Dedifferentiated amniotic fluid mesenchymal stem cell (primary cell): ENCODE measurements around the gene BAG3.
"Not testable (repeated sequence)": the region's sequence is repeated elsewhere in the genome, so short reads cannot be mapped to it uniquely, and the experiment has no call there.

Experiments used
- DNase-seq: peaks from one replicate; pipeline ENCODE4 v3.0.0-alpha.2; 2016; ENCODE audit errors: extremely low spot score

The BAG3 gene

DNA sequence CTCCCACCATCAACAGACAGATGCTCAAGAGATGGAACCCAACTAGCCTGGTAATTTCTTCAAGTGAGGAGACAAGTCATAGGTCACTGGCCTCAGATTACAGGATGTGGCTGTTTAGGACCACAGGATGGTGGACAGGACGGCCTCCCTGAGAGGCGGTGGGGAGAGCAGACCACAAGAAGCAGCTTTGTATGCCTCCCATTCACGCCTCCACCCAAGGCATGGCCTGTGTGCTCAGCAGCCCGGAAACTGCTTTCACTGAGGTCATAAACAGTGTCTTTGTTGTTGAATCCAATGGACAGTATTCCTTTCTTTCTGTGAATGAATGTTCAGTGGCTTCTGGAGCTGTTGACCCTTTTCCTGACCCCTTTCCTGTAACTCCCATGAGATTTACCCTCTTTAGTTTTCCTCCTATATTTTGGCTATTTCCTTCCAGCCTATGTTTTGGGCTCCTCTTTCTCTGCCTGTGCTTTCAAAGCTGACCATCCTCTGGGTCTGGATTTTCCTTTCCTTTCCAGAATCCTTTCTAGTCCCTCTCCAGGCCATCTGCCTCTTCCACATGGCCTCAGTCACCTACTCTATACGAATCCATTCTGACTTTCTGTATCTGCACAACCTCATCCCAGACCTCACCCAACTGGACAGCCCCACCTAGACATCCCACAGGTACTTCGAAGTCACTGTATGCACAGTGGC is 42.2 kb downstream of the BAG3 start:
- no peak for DNase-seq

DNA sequence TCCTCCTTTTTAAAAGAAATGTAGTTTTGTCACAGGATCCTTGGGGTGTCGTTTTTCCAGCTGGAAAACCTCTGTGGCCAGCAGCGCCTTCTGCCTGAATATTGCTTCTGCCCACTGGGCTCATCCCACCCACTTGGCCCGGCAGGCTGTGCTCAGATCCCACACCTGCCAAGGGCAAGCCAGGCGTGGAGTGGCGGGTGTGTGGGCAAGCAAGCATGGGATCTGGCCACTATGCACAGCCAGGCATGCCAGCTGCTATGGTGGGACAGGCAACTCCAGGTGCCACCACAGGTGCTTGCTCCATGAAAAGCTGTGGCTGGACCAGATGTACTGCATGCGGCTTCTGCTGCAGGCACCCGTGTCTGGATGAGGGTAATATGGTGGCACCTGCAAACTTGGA is 43.4 kb downstream of the BAG3 start:
- DNase-seq, result no peak

DNA sequence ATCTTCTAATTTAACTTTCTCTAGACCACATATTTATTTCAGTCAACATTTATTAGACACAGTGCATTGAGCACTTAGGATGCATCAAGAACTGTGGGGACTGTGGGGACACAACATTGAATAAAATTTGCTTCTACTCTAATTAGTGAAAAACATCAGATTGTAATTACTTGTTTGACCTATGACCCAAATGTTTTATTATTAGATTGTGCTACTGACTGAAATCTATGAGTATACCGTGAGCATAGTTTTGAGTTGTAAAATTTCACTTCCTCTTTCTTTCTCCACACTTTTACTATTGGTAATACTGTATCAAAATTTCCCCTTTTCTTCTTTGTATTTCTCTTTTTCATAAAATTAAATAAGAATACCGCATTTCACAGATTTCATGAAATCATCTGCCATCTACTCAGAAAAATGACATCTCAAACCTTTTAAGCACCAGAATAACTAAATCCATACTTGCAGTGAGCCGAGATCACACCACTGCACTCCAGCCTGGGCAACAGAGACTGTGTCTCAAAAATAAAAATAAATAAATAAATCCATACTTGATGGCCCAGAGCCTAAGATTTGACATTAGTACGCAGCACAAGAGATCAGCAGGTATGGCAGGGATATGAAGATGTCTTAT is 49.3 kb downstream of the BAG3 start:
- no peak for DNase-seq

DNA sequence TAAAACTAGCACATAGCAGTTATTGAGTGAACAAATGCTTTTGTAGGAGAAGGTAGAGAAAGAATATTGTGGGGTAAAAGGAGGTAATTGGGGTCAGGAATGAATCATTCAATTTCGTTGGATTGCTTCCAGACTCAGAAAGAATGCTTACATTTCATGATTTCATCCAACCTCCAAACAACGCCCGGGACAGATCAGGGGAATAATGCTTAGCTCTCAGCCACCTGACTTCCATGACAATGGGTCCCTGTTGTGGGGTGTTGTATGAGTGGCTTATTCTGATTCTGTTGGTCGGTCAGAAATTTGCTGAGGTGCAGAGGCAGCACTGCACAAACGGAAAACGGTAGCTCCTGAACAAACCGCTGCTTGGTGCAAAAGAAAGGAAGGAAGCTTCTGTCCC is 50.7 kb downstream of the BAG3 start:
- peak; percentile 26 for DNase-seq

DNA sequence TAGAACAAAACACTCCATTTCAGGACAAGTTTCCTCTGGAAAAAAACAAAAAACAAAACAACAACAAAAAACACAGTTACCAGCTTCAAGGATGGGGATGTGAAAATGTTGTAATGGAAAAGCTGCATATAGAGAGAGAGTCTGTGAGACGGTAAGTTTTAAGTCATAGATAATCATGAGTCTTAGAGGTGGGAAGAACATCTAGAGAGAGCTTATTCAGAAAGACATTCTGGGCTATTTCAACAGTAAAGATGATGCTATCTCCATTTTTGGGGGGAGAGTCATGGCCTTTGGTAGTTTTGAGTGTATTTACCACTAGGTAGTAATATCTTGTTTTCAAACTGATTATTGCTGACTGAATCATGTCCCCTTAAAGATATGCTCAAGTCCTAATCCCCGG is 51.4 kb downstream of the BAG3 start:
- no peak for DNase-seq

DNA sequence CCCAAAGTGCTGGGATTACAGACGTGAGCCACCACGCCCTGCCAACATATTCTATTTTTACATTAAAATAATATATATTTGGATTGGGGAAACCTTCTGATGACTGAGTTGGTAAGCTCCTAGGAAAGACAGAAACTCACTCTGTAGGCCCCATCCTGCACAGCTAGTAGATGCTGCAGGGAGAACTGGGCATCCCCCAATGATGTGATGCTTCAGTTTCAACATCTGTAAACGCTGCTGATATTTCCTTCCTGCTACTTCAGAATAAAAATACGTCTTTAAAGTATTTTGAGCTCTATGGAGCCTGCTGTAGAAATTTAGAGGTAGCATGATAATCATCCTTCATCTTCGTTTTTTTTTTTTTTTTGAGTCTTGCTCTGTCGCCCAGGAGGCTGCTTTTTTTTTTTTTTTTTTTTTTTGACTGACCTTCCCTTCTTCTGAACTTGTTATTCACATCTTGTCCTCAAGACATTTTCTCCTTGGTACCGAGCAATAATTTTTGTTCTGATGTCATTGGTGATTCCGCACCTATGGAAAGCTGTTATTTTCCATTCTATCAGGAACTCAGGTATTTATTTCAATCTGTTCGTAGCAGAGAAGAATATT is 52.8 kb downstream of the BAG3 start:
- DNase-seq, result no peak

DNA sequence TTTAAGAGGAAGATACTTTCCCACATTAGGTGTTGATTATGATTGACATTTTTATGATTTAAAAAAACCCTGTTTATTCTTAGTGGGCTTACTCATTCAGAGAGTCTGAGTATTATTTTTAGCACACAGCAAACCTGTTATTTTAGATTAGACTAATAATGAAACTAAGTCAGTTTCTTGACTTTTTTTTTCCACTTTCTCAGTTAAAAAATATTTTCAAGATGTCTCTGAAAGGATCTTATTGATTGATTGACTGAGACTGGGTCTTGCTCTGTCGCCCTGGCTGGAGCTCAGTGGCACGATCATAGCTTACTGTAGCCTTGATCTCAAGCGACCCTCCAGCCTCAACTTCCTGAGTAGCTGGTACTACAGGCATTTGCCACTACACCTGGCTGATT is 54.3 kb downstream of the BAG3 start:
- no peak for DNase-seq

DNA sequence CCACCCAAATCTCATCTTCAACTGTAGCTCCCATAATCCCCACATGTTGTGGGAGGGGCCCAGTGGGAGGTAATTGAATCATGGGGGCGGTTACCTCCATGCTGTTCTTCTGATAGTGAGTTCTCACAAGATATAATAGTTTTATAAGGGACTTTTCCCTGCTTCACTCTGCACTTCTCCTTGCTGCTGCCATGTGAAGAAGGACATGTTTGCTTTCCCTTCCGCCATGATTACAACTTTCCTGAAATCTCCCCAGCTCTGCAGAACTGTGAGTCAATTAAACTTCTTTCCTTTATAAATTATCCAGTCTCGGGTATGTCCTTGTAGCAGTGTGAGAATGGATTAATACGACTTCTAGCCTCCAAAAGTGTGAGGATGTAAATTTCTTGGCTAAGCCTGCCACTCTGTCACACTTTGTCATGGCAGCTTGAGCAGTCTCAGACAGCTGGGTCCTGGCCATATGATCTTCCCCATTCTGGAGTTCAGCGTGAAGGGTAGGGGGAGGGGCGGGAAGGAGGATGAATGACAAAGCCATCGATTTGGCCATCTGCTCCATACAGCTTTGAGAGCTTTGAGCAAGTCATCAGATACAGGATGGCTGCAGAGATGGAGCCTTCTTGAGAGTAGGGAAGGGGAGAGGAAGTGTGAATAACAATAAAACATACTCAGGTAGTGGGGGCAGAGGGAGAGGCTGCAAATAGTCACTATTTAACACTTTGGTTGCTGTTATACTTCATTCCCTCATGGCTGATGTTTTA is 55.5 kb downstream of the BAG3 start:
- no peak for DNase-seq

DNA sequence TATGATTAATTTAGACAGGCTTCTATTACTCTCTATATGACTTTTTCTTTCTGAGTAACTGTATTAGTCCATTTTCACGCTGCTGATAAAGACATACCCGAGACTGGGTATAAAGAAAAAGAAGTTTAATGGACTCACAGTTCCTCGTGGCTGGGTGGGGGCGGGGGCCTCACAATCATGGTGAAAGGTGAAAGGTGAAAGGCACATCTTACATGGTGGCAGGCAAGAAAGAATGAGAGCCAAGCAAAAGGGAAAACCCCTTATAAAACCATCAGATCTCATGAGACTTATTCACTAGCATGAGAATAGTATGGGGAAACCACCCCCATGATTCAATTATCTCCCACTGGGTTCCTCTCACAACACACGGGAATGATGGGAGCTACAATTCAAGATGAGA is 56.2 kb downstream of the BAG3 start:
- not testable (repeated sequence) for DNase-seq

DNA sequence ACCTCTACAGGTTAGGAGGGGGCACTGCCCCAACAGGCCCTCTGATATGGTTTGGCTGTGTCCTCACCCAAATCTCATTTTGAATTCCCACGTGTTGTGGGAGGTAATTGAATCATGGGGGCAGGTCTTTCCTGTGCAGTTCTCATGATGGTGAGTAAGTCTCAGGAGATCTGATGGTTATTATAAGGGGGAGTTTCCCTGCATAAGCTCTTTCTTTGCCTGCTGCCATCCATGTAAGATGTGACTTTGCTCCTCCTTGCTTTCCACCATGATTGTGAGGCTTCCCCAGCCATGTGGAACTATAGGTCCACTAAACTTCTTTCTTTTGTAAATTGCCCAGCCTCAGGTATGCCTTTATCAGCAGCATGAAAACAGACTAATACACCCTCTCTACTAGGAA is 59.8 kb downstream of the BAG3 start:
- DNase-seq, result not testable (repeated sequence)

DNA sequence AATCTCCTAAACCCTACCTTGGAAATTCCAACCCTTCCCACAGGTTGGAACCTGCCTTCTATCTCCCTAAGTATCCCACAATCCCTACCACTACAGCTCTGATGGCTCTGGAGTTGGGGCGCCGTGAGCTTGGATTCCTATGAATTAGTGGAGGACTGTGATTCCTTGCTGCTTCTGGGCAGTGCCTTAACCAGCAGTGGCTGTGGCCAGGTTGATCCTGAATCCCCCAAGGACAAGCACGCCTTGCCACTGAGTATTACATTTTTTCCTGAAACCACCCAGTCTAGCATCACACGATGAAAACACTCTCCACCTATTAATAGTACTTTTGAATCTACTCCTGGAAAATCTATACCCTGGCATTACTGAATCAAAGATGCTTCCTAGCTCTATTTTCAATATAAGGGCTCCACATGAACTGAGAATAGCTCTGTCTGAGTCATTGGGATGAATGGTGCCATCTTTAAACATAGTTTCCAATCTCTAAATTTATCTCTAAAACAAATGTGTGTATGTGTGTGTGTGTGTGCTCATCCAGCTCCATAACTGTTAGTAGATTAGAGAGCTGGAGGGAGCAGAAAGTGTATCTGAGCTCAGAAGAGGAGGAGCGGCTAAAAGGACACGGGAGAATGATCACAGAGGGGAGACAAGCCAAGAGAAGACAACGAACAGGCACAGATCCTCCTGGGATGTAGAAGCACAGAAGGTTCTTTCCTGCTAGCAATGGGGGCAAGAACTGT is 62.7 kb downstream of the BAG3 start:
- DNase-seq, result no peak

DNA sequence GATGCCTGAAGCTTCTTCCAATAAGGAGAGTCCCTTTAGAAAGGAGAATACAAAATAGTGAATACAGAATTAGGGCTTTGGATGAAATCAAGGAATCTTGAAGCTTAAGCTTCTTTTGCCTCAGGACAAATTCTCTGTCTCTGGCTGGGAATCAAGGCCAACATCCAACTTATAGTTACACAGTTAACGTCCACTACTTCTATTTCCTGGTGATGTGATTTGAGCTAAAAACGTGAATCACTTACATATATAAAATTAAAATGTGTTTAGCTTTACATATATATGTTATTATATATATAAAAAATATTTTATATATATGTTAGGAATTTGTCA is 63.3 kb downstream of the BAG3 start:
- DNase-seq, result peak; percentile 56

DNA sequence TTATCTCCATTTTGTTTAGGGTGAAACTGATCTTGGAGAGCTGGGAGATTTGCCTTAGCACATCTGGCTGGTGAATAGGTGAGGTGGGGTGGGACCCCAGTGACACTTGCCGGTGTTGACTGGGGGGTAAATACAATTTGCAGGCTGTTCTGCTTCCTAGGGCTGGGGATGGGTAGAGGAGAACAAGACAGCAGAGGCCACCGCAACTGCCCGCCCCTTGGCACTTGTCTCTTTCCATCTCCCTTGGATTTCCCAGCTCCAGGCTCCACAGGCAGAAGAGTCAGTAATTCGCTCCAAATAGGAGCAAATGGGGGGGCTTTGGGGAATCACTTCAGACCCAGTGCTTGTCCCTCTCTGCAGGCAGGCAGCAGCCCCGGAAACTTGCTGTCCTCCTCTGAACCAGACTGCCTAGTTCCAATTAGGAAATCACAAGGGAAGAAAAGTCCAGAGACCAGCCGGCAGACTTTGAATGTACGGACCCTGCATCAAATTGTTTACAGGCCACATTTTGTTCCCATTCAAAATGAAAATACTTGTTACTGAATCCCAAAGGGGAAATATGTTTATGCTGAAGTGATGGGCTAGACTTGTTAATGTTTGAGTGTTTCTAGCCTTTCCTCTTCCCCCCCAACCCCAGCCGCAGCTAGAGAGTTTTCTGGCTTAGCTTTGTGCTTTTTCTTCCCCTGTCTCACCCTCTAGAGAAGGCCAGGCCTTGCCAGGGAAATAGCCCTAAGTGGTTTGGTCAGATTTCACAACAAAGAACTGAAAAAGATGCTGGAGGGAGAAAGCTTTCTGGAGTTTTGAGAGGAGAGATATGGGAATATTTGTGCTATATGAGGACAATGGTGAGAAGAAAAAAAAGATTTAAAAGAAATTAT is 64.7 kb downstream of the BAG3 start:
- DNase-seq, result no peak

DNA sequence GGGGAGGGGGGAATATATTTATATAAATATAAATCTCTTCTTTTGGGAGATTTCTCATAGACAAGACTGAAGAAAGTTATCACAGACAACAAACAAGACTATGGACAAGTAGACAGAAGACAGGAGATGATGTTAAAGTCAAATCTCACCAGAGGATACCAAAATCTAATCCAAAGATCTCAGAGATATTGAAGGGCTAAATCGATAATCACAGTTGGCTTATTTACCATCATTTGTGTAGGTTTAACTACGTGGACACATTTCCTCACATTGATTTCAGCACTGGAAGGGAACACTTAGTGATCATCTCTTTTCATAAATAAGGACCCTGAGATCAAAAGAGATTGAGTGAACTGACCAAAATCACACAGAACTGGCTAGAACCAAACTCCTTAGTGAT is 72.0 kb downstream of the BAG3 start:
- DNase-seq, result no peak

DNA sequence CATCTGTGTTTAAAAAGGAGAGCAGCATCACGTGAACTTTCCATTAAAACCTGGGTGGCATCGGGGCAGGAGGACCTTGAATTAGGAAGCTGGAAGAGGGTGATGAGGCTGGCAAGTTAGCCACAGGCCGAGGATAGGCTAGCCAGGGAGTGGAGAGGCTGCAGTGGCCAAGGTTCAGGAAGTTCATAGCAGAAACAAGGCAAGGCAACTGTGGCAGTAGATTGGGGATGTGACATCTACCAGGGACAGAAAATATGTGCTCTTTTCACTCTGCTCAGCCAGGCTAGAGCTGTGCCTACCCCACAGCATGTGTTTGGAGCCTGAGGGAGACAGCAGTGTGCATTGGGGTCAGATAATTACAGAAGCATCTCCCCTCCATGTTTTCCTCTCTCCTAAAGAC is 72.4 kb downstream of the BAG3 start:
- no peak for DNase-seq

DNA sequence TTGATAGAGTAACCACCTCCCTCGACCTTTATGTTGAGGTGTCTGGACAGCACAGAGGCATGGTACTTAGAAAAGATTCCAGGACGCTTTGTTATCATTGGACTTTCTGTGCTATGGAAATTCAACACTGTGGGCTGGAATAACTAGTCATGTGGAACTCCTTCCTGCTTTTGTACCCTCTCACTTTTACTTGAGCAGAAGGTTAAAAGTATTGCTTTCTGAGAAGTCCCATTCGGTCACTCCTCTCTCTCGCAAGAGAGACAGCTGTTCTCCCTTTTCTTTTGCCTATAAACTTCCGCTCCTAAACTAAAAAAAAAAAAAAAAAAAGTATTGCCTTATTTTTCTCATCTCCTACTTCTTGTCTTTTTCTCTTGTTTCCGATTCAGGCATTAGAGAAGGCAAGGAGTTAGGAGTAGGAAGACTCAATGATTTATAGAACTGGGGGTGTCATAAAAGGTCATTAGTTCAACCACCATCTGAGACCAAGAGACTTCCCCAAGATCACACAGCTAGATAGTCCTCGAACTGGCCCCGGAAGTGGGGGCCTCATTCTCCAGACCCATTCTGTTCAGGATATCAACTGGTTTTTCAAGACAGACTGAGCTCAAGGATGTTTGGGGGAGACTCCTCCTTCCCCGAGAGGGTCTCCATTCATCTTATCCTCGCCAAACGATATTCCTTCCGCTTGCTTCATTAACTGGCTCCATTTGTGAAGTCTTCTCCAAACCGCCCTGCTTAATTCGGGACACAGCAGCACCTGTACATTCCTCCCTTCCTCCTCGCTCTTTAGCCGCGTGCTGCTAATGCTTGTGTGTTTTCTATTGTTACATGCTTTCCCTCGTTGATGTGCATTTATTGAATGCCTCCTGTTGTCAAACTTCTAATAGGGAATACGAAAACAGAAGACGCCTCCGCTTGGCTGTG is 73.7 kb downstream of the BAG3 start:
- no peak for DNase-seq

DNA sequence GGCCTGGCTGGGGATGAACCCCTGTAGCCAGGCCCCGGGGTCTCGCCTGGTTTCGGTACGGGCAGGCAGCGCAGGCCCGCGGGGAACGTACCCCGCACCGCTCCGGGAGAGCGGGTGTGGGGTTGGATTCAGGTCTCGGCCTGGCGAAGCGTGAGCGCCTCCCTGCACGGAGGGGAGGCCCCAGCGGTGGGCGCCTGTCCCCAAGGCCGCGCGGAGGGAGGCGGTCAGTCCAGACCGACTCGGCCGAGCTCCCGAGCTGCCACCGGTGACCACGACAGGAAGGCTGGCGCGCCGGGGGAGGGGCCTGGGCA is 74.3 kb downstream of the BAG3 start:
- no peak for DNase-seq

DNA sequence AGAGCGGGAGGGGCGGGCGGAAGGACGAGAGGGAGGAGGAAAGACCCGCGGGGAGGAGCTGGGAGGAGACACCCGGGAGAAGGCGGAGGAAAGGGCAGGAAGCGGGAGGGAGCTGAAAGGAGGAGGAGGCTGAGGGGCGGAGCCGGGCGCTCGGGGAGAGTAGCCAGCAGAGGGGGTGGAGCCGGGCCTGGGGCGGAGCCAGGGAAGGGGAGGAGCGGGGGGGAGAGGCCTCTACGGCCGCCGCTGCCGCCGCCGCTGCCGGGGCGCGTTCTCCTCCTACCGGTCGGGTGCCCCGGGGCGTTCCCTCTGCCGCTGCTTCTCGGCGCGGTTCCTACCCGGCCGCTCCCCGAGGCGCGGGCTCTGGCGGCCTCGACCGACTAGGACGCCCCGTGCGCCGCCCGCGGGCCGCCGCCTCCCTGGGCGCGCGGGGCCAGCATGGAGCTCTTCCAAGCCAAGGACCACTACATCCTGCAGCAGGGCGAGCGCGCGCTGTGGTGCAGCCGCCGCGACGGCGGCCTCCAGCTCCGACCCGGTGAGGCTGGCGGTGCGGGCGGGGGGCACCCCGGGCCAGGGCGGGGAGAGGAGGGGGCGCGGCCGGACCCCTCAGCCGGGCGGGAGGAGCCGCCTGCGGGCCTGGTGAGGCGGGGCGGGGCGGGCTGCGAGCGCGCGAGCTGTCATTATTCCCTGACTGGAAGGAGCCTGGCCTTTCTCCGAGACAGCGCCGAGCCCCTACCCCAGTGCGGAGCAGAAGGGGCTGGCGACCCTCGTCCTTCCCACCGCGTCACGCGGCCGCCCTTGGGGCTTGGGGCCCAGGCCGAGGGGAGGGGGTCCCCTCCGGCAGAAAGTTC is 74.9 kb downstream of the BAG3 start, which contains the start of gene INPP5F:
Gene INPP5F (plus strand): TSS at position 223 of the 848 bp plus-strand sequence. CDS start 213 bp downstream, at position 436.
- peak; percentile 99 for DNase-seq

DNA sequence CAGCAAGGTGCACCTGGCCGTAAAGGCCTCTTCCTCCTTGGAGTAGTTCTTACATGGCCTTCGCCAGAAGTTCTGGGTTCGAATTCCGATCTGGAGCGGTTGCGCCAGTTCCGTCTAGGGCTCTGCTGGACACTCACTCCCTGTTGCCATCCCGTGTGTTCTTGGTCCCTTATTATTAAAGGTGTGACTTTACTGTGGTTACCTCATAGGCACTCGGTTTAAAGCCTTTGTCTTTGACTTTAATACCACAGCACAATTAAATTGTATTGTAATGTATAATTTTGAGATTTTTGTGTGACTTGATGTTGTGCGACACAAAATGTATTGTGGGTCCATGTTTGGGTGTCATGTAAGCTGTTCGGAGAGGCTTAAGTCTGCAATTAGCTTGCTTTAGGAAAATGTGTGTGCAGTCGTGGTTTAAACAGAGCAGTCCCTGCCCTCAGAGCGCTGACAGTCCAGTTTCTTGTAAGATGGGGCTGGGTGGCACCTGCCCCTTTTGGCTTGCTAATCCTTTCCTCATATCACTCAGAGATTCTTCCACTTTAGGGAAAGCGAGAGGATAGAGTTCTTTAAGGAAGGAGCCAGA is 75.6 kb downstream of the BAG3 start:
- DNase-seq, result no peak
